HG03565 (cell line): ENCODE data around the gene MKS1.

Experiments used
- ATAC-seq: cut with Tn5 transposase; IDR thresholded peaks from one replicate; pipeline ENCODE4 v1.9.1; 2021; ENCODE audit warnings: mild to moderate bottlenecking, moderate library complexity; ENCODE audit not compliant: unreplicated experiment

The MKS1 gene

DNA sequence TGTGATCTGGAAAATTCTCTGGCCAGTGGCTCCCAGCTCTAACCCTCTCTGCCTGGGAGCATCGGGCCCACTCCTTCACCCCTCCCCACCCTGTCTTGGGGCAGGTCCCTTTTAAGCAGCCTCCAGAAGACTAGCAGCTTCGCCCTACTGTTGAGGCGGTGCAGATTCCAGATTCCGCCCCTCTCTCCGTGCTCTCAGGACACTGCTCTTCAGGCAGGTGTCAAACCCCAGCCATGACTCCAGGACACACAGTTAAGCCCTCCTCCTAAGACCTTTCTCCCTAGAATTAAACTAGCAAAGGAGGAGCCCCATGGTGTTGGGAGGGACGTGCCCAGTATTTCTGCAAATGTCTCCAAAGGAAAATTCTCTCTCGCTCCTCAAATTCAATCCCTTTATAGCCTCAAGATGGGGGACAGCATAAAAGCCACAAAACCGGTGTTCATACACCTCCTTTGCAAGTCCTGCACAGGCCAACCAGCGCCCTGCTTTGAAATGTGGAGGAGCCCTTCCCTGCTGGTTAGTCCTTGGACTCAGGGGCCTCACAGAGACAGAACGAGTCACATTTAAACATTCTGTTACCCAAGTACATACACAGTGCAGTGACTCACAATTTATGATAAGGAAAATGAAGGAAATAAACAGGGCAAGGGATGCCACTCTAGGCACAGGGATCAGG is 26.5 kb upstream of the MKS1 start:
- no peak for ATAC-seq

DNA sequence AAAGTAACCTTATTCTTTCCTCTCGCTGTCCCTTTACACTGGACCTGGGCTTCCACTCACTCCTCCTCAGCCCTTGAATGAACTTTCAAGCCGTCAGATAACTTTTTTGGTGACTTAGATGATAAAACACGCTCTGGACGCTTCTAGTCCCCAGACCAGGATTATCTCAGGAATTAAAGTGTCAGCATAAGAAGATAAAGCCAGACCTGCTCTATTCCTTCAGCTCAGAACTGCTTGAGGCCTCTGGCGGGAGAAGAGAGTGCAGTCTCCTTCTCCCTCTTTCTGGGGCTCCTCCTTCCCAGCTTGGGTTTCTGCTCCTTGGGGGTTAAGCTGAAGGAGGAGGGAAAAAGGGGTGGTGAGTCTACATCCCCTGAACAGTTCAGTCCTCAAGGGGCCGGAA is 25.9 kb upstream of the MKS1 start:
- ATAC-seq = no peak

DNA sequence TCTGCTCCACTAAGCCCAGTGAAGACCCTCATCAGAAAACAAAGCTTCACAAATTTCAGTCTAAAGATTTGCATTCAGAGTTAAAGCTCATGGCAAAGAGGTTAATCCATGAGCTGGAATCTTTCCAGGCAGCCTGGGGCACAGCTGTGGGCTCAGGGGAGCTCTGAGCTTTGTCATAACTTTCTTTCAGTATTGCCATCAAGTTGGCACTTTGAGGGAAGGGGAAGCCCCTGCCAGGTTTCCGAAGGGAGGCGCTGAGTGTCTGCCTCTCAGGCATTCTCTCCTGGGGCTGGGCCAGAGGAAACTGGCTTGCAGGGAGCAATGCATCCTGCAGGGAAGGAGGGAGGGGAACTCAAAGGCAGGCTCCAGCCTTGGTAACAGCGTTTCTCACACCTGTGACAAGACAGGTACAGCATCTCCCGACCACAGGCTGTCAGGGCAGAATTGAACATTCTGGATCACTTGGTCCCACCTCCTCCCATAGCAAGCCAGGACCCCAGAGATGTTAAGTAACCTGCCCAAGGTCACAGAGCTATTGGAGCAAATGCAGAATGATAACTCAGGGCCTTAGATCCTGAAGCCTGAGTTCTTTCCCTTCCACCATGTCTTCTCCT is 23.2 kb upstream of the MKS1 start:
- ATAC-seq = no peak

DNA sequence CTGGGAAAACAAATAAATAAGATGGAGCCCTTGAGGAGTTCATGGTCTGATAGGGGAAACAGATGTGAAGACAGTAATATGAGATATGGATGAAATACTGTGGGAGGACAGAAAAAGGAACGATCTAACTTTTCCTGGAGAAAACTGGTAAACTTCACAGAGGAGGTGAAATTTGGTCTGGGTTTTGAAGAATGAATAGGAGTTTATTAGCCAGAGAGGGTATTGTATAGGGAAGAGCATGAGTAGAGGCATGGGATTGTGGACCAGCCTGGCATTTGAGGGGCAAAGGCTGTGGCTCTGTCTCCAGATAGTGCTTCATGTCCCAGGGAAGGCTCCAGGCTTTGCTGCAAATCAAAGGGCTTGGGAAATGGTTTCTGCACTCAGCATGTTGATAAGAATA is 20.9 kb upstream of the MKS1 start:
- no peak for ATAC-seq

DNA sequence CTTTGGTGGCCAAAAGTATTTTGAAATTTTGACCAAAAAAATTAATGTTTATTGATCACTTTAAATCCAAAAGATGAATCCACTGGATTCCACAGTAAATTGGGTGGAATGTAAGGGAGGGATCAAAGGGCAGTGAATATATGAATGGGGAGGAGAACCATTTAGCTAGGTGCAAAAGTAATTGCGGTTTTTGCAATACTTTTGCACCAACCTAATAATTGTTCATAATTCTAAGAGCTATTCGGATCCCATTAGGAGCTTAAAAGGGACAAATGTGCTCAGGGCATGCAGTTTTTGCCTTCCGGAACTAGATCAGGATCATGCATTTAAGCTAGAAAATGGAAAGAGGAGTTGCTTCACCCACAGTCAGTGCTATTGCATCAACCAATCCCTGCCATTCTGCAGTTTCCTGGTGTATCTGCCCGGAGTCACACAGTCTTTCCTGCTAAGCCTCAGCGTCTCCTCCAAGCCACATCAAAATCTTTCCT is 19.1 kb upstream of the MKS1 start, which contains the start of gene LPO:
LPO (plus strand) TSS at position 438 of the 488 bp plus-strand sequence. CDS start 4,396 bp downstream, outside the sequence.
- ATAC-seq = no peak

DNA sequence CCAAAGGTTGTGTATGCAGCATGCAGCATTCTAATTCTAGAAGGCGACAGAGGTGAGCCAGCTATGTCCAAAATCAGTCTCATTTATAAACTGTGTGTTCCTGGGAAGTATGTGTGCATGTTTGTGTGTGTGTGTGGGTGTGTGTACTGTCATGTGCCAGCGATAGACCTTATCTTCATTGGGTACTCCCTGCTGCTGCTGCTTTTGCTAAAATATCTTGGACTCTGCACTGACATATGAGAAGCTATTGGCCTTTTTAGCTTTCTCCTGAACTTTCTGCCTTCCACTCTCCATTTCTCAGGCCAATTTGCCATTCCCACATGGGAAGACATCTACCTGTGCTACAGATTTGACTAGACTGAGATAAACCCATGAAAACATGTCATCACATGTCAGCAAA is 17.3 kb upstream of the MKS1 start:
- no peak for ATAC-seq

DNA sequence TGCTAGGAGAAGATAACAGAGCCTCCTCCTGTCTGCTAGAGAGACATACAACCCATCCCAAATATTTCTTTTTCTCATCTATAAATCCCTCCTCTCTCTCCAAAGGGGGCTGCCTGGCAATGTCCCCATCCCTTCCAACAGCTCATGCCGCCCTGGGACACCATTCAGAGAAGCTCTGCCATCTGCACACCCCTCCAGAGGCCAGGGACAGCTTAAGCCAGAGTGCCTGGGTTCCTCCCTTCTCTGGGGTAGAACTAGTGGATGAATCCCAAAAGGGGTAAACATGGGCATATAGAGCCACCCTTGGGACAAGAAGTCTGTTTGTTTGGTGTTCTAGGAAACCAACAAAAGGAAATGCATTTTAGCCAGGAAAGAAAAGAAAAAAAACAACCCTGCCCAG is 16.8 kb upstream of the MKS1 start:
- ATAC-seq = no peak

DNA sequence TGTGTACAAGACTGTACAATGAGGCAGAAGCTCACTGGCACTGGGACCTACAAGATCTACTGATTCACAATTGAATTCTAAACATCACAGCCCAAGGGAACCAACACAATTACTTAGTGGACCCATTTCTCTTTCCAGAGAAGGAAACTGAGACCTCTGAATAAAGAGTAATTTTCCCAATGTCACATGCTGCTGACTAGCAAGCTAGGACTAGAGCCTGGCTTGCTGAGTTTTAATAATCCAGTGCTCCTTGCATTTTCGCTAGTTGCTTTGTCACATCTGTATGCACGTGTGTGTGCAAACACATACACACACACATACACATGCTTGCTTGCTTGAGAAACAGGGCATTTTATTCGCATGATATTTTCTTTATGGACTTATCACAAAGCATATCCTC is 15.5 kb upstream of the MKS1 start:
- ATAC-seq = no peak

DNA sequence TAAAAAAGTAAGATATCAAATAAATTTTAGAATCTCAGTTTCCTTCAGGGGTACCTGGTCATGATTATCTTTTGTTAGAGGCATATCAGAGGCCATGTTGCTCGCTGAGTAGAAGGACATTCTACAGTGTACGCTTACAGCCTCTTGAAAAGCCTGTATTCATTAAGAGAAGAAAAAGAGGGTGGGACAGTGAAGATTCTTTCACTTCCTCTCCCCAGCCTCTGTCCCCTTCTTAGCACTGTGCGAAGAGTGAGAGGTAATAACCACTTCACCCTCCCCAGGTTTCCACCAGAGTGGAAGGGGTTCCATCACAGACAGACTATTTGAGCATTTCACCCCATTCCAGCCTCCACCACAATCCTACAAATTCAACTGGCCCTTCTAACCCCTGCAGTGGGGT is 14.5 kb upstream of the MKS1 start:
- ATAC-seq = peak; percentile 41

DNA sequence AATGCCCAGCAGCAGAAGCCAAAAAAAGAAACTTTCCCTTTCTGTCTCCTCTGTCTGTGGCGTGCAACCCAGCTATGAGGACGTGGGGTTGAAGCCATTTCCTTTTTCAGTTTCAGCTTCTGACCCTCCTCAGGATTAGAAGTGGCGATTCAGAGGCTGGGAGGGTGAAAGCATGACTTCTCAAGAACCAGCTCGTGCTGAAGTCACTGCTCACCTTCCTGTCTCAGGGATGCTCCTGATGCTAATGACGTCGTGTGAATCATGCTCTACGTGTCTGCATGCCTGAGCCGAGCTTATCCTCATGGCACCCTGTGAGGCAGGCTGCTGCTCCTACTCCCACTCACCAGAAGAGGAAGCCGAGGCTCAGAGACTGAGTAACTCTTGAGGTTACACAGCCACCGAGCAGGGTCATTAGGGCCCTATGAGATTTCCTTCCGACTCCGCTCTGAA is 13.7 kb upstream of the MKS1 start:
- ATAC-seq = peak; percentile 69

DNA sequence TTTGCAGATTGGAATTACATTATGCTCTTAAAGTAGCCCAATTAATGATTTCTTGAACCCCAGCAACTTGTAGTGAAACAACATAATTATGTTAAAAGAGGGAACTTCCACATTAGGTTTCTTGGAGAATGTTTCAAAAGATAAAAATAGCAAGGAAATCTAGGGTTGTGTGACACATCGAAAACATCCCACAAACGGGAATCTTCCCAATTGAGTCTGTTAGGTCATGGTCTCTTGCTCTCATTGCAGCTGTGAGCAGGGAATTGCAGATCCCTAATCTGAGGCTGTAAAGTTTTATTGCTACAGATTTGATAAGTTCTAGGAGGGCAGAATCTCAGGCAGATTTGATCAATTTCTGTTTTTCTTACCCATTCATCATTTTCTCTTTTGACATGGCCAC is 12.6 kb upstream of the MKS1 start:
- no peak for ATAC-seq

DNA sequence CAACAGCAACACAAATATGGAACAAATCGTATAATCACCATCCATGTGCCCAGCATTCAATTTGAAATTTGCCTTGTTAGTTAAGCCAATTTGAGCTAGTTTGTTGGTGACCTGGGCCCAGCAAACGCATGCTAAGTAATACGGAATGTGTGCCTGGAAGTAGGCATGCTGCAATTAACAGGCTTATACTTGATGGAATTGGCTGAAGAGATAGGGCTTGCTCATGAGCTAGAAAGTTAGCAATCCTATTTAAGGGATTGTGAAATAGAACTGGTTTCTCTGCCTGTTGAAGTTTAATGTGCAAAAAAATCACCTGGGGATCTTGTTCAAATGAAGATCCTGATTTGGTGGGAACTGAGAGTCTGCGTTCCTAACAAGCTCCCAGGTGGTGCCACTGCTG is 10.8 kb upstream of the MKS1 start:
- ATAC-seq = no peak

DNA sequence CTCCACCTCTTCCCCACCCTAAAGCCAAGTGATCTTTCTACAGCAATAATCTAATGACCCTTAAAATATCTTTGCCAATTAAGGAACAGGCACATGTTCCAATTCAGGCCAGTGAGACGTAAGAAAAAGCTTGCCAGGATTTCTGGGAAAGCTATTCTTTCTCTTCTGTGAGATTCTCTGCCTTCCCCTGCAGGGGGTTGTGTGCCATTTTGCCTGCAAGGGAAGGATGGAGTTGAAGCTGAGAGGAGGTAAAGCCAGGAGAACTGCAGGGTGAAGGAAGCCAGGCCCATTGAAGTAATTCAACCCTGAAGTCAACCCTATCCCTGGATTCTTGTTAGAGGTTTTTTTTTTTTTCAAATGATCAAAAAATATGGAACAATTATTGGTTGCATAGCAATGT is 10.3 kb upstream of the MKS1 start:
- ATAC-seq = no peak

DNA sequence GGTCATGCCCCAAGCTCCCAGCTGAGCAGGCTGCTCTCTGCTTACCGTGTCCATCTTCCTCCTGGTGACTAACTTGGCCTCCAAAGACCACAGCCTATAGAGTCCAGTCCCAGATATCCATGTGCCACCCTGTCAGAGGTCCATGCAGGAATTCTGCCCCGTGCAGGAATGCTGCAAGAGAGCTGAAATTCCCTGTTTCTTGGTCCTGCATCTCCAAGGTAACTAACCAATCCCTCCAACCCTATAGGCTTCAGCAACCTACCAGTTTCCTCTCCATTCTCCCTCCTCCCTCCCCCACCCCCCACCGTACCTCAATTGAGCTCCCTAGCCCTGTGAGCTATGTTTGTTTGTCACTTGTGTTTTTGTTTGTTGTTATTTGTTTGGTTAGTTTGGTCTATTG is 9.6 kb upstream of the MKS1 start:
- no peak for ATAC-seq

DNA sequence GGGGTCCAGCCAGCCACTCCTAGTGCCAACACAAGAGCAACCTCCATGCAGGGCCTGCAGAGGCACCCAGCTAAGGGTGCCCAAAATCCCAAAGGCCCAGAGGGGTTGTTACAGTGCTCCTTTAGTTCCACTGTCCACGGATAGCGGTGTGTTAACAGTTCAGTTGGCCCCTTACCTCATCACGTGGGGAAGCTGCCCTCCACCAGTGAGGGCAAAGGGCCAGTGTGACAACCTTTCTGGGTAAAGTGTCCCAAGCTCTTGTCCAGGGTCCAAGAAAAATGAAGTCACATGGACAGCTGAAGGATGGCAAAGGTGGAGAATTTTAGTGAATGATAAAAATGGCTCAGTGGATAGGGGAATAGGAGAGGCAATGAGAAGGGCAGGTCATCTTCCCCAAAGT is 8.7 kb upstream of the MKS1 start:
- no peak for ATAC-seq

DNA sequence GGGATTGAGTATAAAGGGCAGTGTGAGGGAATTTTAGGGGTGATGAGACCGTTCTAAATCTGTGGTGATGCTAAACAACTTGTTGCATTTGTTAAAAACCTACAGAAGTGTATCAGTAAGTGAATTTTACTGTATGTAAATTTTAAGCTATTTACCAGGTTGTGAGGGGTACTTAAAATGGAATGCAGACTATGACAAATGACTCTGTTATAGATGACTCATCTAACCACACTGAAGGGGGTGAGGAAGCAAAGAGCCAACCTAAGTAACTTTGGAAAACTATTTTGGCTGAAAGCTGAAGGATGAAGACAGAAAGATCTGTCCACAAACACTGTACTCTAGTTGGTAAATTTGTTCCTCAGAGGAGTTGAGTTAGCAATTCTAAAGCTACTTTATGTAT is 5.3 kb upstream of the MKS1 start:
- no peak for ATAC-seq

DNA sequence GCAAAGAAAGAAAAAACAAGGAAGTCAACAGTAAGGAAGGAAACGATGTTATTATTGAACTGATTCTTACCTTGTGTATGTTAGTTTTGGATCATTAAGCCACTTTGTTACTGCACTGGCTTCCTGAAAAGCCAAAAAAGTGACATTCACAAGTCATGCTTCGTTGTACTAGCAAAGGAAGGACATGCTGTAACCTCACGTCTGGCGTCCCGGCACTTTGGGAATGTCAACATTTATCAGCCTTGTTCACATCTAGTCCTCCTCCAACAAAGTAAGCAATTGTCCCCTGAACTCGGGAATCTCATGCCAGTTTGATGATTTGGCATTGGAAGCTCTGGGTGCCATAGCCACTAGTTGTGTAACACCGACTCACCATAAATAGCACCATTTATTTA is 731 bp upstream of the MKS1 start:
- no peak for ATAC-seq

DNA sequence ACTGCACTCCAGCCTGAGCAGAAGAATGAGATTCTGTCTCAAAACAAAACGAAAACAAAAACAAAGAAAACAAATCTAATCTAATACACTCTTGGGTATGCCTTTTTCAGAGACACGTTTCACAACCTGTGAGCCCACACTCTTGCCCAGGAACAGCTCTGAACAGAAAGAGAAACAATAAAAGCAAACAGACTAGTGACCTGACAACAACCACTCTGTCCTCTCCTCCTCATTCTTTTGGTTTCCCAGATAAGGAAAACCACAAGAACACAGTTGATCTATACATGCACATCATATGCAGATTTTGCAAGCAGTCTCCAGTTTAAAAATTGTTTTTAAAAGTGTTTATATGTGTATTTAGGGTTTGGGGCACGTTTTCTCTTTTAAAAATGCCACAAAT is 1.3 kb downstream of the MKS1 start:
- ATAC-seq = no peak

DNA sequence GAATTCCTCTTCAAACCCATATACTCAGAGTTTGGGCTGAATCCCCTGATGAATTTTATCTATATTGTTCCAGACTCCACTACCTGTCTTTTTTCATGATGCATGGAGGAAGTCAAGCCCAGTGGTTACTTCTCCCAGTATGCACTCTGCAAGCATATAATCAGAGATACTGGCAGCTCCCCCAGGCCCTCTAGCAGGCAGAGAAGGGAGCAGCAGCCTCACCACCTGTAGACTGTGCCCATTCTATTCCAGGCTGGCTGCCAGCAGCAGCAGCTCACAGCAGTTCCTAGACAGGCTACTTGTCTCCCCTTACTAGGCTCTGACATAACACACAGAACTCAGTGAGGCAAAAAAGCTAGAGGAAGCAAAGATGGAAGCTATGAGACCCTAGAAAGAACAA is 3.4 kb downstream of the MKS1 start:
- ATAC-seq = no peak

DNA sequence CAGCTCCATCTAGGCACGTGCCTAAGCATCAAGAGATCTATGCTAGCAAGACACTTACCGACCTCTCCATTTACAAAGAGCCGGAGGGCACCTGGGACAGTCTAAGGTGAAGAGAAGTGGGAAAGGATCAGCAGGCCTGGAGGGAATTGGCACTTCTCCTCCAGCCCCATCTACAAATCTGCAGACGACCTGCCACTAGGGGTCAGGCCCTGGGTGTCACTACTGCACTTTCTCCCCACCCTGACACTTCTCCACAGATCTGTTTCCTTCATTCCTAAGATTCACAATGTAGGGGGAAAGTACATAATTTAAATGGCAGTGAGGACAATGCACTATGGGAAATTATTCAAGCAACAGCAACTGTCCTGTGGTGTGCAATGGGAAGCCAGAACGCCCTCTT is 8.1 kb downstream of the MKS1 start:
- no peak for ATAC-seq

DNA sequence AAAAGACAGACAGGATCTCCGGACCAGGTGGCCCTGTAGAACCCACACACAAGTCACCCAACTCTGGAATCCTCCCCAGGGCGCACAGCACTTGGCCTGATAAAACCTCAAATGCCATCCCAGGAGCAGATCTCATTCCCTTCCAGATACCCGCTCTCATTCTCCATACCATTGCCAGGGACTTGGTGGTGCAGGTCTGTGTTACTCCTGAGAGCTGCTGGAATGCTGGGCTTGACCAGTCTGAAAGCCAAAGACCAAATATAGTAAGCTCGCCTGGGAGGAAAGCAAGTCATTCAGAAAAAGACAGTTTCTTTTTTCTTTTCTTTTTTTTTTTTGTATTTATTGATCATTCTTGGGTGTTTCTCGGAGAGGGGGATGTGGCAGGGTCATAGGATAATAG is 10.7 kb downstream of the MKS1 start:
- no peak for ATAC-seq

DNA sequence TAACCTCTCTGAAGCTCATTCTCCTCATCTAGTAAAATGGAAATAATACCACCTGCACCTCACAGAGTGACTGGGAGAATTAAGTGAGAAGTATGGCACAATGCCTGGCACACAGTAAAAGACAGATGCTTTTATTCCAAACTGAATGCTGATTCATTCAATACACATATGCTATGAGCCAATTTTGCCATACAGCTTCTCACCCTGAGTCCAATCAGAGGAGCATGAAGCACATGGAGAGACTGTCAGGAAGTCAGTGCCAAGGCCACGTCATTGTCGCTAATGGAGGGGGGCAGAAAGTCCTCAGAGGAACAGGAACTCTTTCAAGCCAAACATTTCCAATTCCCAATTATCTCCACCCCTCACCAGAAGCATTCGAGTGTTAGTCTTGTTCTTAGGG is 11.6 kb downstream of the MKS1 start:
- no peak for ATAC-seq

DNA sequence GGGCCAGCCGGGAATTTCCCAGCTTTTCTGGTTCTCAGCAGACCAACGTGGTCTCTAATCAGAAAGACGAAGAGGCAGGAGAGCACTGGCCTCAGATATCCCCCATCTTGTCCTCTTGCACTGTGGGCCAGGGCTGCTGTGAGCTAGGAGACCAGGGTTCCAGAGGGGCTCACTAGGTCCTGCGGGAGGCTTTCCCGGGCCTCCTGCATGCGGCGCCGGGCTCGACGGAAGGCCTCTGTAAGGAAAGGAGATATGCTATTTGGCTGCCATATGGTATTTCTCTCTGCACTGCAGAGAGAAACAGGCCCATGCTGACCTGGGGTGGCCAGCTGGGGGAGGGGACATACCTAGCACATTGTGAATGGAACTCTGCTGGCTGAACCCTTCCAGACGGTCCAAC is 13.1 kb downstream of the MKS1 start:
- no peak for ATAC-seq
